ENCODE results near the gene NUDT4.
"Not testable (repeated sequence)": the region's sequence is repeated elsewhere in the genome, so short reads cannot be mapped to it uniquely, and the experiment has no call there.

The NUDT4 gene

DNA sequence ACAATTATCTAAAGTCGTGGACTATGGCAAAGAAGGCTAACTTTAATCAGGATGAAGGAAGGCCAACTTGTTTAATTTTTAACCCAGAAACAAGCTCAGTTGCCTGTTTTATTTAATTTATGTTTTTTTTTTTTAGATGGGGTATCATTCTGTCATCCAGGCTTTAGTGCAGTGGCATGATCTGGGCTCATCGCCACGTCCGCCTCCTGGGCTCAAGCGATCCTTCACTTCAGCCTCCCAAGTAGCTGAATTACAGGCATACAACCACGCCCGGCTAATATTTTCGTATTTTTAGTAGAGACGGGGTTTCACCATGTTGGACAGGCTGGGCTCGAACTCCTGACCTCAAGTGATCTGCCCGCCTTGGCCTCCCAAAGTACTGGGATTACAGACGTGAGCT lies 19.7 kb downstream of the NUDT4 start:
- H3K27me3 ChIP-seq (ENCODE audit: control insufficient read depth, insufficient read depth, low read length, poor library complexity, severe bottlenecking), result no peaks in the 10 kb centered on the region
- no peak overlapping the region for H3K4me3 ChIP-seq (ENCODE audit: insufficient read depth, low read depth, low read length)
- peaks cover 4% of the 10 kb centered on the region for H3K36me3 ChIP-seq (ENCODE audit: control insufficient read depth, insufficient read depth, low read length)
- 91 to 93% methylated on average over 12 of the region's 12 CpGs for WGBS, 2 experiments
- no peak overlapping the region for H3K27ac ChIP-seq (ENCODE audit: insufficient read depth, low read depth, low read length, poor library complexity, severe bottlenecking)
- H3K4me1 ChIP-seq (ENCODE audit: control insufficient read depth, insufficient read depth, low read length), result no peaks in the 10 kb centered on the region
- H3K9me3 ChIP-seq (ENCODE audit: control insufficient read depth, low read length), result no peaks in the 10 kb centered on the region

- H3K27me3 ChIP-seq (ENCODE audit: control insufficient read depth, insufficient read depth, low read length, poor library complexity, severe bottlenecking); H3K4me3 ChIP-seq (ENCODE audit: insufficient read depth, low read depth, low read length); H3K9me3 ChIP-seq (ENCODE audit: control insufficient read depth, low read length); H3K4me1 ChIP-seq (ENCODE audit: control insufficient read depth, insufficient read depth, low read length); H3K36me3 ChIP-seq (ENCODE audit: control insufficient read depth, insufficient read depth, low read length); H3K27ac ChIP-seq (ENCODE audit: insufficient read depth, low read depth, low read length, poor library complexity, severe bottlenecking): not testable (repeated sequence)
- no CpG with 5 or more reads among the region's 5 CpGs for WGBS, 2 experiments
These were observed 21.6 kb downstream of the NUDT4 start for GRCh38 chr12:93399183-93399863.

- Histone ChIP-seq H3K9me3 (ENCODE audit: control insufficient read depth, low read length) (no peaks in the 10 kb centered on the region), H3K27me3 (ENCODE audit: control insufficient read depth, insufficient read depth, low read length, poor library complexity, severe bottlenecking) (no peaks in the 10 kb centered on the region), H3K27ac (ENCODE audit: insufficient read depth, low read depth, low read length, poor library complexity, severe bottlenecking) (no peak overlapping the region), H3K4me1 (ENCODE audit: control insufficient read depth, insufficient read depth, low read length) (no peaks in the 10 kb centered on the region), H3K4me3 (ENCODE audit: insufficient read depth, low read depth, low read length) (no peak overlapping the region), H3K36me3 (ENCODE audit: control insufficient read depth, insufficient read depth, low read length) (no peaks in the 10 kb centered on the region)
- WGBS, 2 experiments, result 95 to 97% methylated on average over 10 of the region's 11 CpGs
These were observed 24.9 kb downstream of the NUDT4 start for GRCh38 chr12:93402333-93403311.

DNA sequence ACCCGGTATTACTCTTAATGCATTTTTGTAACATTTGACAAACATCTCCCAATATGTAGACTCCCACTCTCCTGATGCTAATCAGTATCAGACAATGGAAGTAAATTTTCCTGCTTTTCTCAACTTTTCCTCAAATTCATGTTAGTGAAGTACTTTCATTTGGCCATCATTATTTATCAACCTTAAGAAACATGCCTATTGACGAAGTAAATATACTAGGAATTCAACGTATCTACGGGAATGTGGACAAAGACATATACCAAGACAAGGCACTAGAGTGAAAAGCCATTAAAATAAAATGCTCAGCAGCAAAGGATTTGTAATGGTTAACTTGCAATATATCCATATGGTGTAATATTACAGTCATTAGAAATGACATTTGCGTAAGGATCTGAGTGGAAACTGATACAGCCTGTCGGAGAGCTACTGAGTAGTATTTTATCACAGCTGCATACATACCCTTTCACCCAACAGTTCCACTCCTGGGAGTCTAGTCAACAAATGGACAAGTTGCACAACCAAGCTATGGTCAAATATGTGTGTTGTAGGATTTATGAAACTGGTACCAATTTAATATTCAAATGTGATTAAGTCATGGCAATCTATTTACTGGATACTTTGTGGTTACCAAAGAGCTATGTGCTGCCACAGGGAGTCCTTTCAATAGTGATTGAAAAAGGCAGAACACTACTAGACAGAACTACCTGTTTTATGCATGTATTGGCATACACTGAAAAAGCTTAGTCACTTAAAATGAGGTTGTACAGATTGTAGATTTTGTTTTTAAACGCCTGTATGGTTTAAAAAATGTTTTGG lies 26.5 kb downstream of the NUDT4 start:
- H3K4me3 ChIP-seq (ENCODE audit: insufficient read depth, low read depth, low read length), result no peak overlapping the region
- 96 to 97% methylated on average over 6 to 7 of the region's 7 CpGs for WGBS, 2 experiments
- H3K36me3 ChIP-seq (ENCODE audit: control insufficient read depth, insufficient read depth, low read length), result no peaks in the 10 kb centered on the region
- H3K27ac ChIP-seq (ENCODE audit: insufficient read depth, low read depth, low read length, poor library complexity, severe bottlenecking), result no peak overlapping the region
- H3K9me3 ChIP-seq (ENCODE audit: control insufficient read depth, low read length), result no peaks in the 10 kb centered on the region
- no peaks in the 10 kb centered on the region for H3K27me3 ChIP-seq (ENCODE audit: control insufficient read depth, insufficient read depth, low read length, poor library complexity, severe bottlenecking)
- H3K4me1 ChIP-seq (ENCODE audit: control insufficient read depth, insufficient read depth, low read length), result no peaks in the 10 kb centered on the region

DNA sequence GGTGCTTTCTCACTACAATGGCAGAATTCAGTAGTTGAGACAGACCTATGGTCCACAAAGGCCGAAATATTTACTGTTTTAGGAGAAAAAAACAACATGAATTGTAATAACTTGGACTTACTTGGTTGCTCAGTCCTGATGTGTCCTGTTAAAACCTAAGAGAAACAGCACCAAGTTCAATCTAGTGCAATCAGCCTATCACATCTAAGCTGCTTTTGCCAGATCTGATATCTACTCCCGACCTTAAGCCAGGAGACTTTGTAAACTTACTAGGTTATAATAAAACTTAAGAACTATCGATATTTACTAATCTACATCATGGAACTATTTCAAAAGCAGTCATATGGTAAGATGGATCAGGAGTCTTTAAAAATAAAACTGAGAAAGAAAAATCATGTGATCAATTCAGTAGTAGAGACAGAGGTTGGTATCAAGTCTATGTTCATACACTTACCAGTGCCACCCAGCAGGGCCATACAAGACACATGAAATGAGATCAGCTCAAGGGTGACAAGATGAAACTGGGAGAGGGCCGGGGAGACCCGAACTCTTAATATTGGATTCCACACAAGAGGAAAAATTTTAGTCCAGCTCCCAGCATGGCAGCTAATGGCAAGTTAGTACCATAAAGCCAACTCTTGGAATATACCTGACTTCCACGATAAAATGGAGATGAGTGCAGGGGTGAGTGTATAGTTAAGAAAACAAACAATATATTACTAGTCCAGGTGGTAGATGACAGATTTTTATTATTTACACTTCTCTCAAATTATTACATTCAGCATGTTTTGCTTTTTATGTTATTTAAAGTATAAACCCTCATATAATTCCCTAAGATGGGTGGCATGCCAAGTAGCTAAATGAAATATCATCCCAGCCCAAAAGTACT lies 27.5 kb downstream of the NUDT4 start:
- no peak overlapping the region for H3K4me3 ChIP-seq (ENCODE audit: insufficient read depth, low read depth, low read length)
- H3K9me3 ChIP-seq (ENCODE audit: control insufficient read depth, low read length), result no peaks in the 10 kb centered on the region
- no peaks in the 10 kb centered on the region for H3K4me1 ChIP-seq (ENCODE audit: control insufficient read depth, insufficient read depth, low read length)
- no peak overlapping the region for H3K27ac ChIP-seq (ENCODE audit: insufficient read depth, low read depth, low read length, poor library complexity, severe bottlenecking)
- WGBS, 2 experiments, result 96 to 97% methylated on average over 4 of the region's 6 CpGs
- peaks cover 6% of the 10 kb centered on the region for H3K36me3 ChIP-seq (ENCODE audit: control insufficient read depth, insufficient read depth, low read length)
- H3K27me3 ChIP-seq (ENCODE audit: control insufficient read depth, insufficient read depth, low read length, poor library complexity, severe bottlenecking), result no peaks in the 10 kb centered on the region

- Histone ChIP-seq H3K4me3 (ENCODE audit: insufficient read depth, low read depth, low read length) (no peak overlapping the region), H3K4me1 (ENCODE audit: control insufficient read depth, insufficient read depth, low read length) (no peaks in the 10 kb centered on the region), H3K27me3 (ENCODE audit: control insufficient read depth, insufficient read depth, low read length, poor library complexity, severe bottlenecking) (no peaks in the 10 kb centered on the region), H3K9me3 (ENCODE audit: control insufficient read depth, low read length) (no peaks in the 10 kb centered on the region), H3K27ac (ENCODE audit: insufficient read depth, low read depth, low read length, poor library complexity, severe bottlenecking) (no peak overlapping the region), H3K36me3 (ENCODE audit: control insufficient read depth, insufficient read depth, low read length) (peaks cover 7% of the 10 kb centered on the region)
- 84 to 90% methylated on average over 6 of the region's 6 CpGs for WGBS, 2 experiments
These were observed 29.6 kb downstream of the NUDT4 start for GRCh38 chr12:93407054-93407962.

GRCh38 chr12:93407963-93408283 lies 30.2 kb downstream of the NUDT4 start:
- Histone ChIP-seq H3K4me3 (ENCODE audit: insufficient read depth, low read depth, low read length) (no peak overlapping the region), H3K9me3 (ENCODE audit: control insufficient read depth, low read length) (no peaks in the 10 kb centered on the region), H3K27ac (ENCODE audit: insufficient read depth, low read depth, low read length, poor library complexity, severe bottlenecking) (no peak overlapping the region), H3K27me3 (ENCODE audit: control insufficient read depth, insufficient read depth, low read length, poor library complexity, severe bottlenecking) (no peaks in the 10 kb centered on the region), H3K4me1 (ENCODE audit: control insufficient read depth, insufficient read depth, low read length) (no peaks in the 10 kb centered on the region), H3K36me3 (ENCODE audit: control insufficient read depth, insufficient read depth, low read length) (peaks cover 7% of the 10 kb centered on the region)
- 94 to 100% methylated on average over 2 of the region's 2 CpGs for WGBS, 2 experiments

GRCh38 chr12:93408813-93409212 lies 31.1 kb downstream of the NUDT4 start:
- Histone ChIP-seq H3K36me3 (ENCODE audit: control insufficient read depth, insufficient read depth, low read length) (peaks cover 7% of the 10 kb centered on the region), H3K27me3 (ENCODE audit: control insufficient read depth, insufficient read depth, low read length, poor library complexity, severe bottlenecking) (no peaks in the 10 kb centered on the region), H3K9me3 (ENCODE audit: control insufficient read depth, low read length) (no peaks in the 10 kb centered on the region), H3K4me3 (ENCODE audit: insufficient read depth, low read depth, low read length) (no peak overlapping the region), H3K27ac (ENCODE audit: insufficient read depth, low read depth, low read length, poor library complexity, severe bottlenecking) (no peak overlapping the region), H3K4me1 (ENCODE audit: control insufficient read depth, insufficient read depth, low read length) (no peaks in the 10 kb centered on the region)

All from ectodermal cell (in vitro differentiated cells).